ENCODE data around the gene SKAP1. TPM values are rescaled to one million over a fixed set of nuclear protein-coding genes. Genes with fewer than 3 reads are reported as not detected.

The SKAP1 gene
- total and polyA plus RNA-seq, 2 donors (not counting 1 experiment from before 2014, with no cell fraction given) = not detected

- no peaks in the 10 kb centered on the region for H3K79me2 ChIP-seq (ENCODE audit: control insufficient read depth, insufficient read depth, low read length)
- H3K27me3 ChIP-seq (ENCODE audit: control insufficient read depth, insufficient read depth, low read length) = peaks cover 41% of the 10 kb centered on the region
- no peak overlapping the region for H3K27ac ChIP-seq (ENCODE audit: insufficient read depth, low read length)
- H3K9me3 ChIP-seq (ENCODE audit: control insufficient read depth, insufficient read depth, low read depth, low read length) = no peaks in the 10 kb centered on the region
- H4K20me1 ChIP-seq (ENCODE audit: control insufficient read depth, extremely low read depth, insufficient read depth, low read length) = no peaks in the 10 kb centered on the region
- H3K4me1 ChIP-seq (ENCODE audit: control insufficient read depth, extremely low read depth, insufficient read depth, low read length) = no peaks in the 10 kb centered on the region
- peak; percentile 94 to 97 for TF ChIP-seq CTCF (conservative IDR thresholded peaks at IDR 0.05 in 1 of 2, IDR thresholded peaks at IDR 0.05 in 1 of 2; ENCODE audit: low read depth in 1 of 2, low read length in 2 of 2)
- TF ChIP-seq EZH2 (IDR thresholded peaks at IDR 0.05; ENCODE audit: low read length, missing control alignments) = peak; percentile 30
- DNase-seq (ENCODE audit: low read depth in 2 of 2) = peak; percentile 62 to 80
- H3K9ac ChIP-seq (ENCODE audit: insufficient read depth, low read length) = no peak overlapping the region
- no peak overlapping the region for H2AFZ ChIP-seq (ENCODE audit: low read length)
- no peak overlapping the region for H3K4me2 ChIP-seq (ENCODE audit: extremely low read depth, insufficient read depth, low read length)
- H3K36me3 ChIP-seq (ENCODE audit: control insufficient read depth, insufficient read depth, low read length) = no peaks in the 10 kb centered on the region
- H3K4me3 ChIP-seq (replicated peaks in 1 of 4; ENCODE audit: control extremely low read depth in 1 of 4, insufficient read depth in 1 of 4, low read depth in 3 of 4, low read length in 4 of 4) = no peak overlapping the region
Measured at GRCh38 chr17:48307814-48308411, 122.1 kb downstream of the SKAP1 start.

- Histone ChIP-seq H3K4me3 (replicated peaks in 1 of 4; ENCODE audit: control extremely low read depth in 1 of 4, insufficient read depth in 1 of 4, low read depth in 3 of 4, low read length in 4 of 4) (no peak overlapping the region), H3K4me2 (ENCODE audit: extremely low read depth, insufficient read depth, low read length) (no peak overlapping the region)
Measured at GRCh38 chr17:48307255-48307654, 122.8 kb downstream of the SKAP1 start.

GRCh38 chr17:48301002-48301401 is 129.0 kb downstream of the SKAP1 start:
- Histone ChIP-seq H3K4me1 (ENCODE audit: control insufficient read depth, extremely low read depth, insufficient read depth, low read length) (no peaks in the 10 kb centered on the region), H4K20me1 (ENCODE audit: control insufficient read depth, extremely low read depth, insufficient read depth, low read length) (no peaks in the 10 kb centered on the region), H3K9me3 (ENCODE audit: control insufficient read depth, insufficient read depth, low read depth, low read length) (no peaks in the 10 kb centered on the region), H3K79me2 (ENCODE audit: control insufficient read depth, insufficient read depth, low read length) (no peaks in the 10 kb centered on the region), H3K27ac (ENCODE audit: insufficient read depth, low read length) (no peak overlapping the region), H3K9ac (ENCODE audit: insufficient read depth, low read length) (no peak overlapping the region), H3K36me3 (ENCODE audit: control insufficient read depth, insufficient read depth, low read length) (no peaks in the 10 kb centered on the region), H3K4me3 (replicated peaks in 1 of 4; ENCODE audit: control extremely low read depth in 1 of 4, insufficient read depth in 1 of 4, low read depth in 3 of 4, low read length in 4 of 4) (no peak overlapping the region), H3K27me3 (ENCODE audit: control insufficient read depth, insufficient read depth, low read length) (peaks cover 40% of the 10 kb centered on the region), H3K4me2 (ENCODE audit: extremely low read depth, insufficient read depth, low read length) (no peak overlapping the region), H2AFZ (ENCODE audit: low read length) (no peak overlapping the region)
- TF ChIP-seq CTCF (conservative IDR thresholded peaks at IDR 0.05 in 1 of 2, IDR thresholded peaks at IDR 0.05 in 1 of 2; ENCODE audit: low read depth in 1 of 2, low read length in 2 of 2) = no peak
- no peak for TF ChIP-seq EZH2 (IDR thresholded peaks at IDR 0.05; ENCODE audit: low read length, missing control alignments)
- no peak for DNase-seq (ENCODE audit: low read depth in 2 of 2)

More at GRCh38 chr17:48307255-48307654, 122.8 kb downstream of the SKAP1 start:
- Histone ChIP-seq H3K4me1 (ENCODE audit: control insufficient read depth, extremely low read depth, insufficient read depth, low read length) (no peaks in the 10 kb centered on the region), H3K79me2 (ENCODE audit: control insufficient read depth, insufficient read depth, low read length) (no peaks in the 10 kb centered on the region), H3K9ac (ENCODE audit: insufficient read depth, low read length) (no peak overlapping the region), H3K27ac (ENCODE audit: insufficient read depth, low read length) (no peak overlapping the region), H4K20me1 (ENCODE audit: control insufficient read depth, extremely low read depth, insufficient read depth, low read length) (no peaks in the 10 kb centered on the region), H3K9me3 (ENCODE audit: control insufficient read depth, insufficient read depth, low read depth, low read length) (no peaks in the 10 kb centered on the region), H2AFZ (ENCODE audit: low read length) (no peak overlapping the region), H3K36me3 (ENCODE audit: control insufficient read depth, insufficient read depth, low read length) (no peaks in the 10 kb centered on the region), H3K27me3 (ENCODE audit: control insufficient read depth, insufficient read depth, low read length) (peaks cover 47% of the 10 kb centered on the region)
- no peak for DNase-seq (ENCODE audit: low read depth in 2 of 2)
- no peak for TF ChIP-seq EZH2 (IDR thresholded peaks at IDR 0.05; ENCODE audit: low read length, missing control alignments)
- no peak for TF ChIP-seq CTCF (conservative IDR thresholded peaks at IDR 0.05 in 1 of 2, IDR thresholded peaks at IDR 0.05 in 1 of 2; ENCODE audit: low read depth in 1 of 2, low read length in 2 of 2)
